HepG2 (cell line): ENCODE results near the gene PDZD4. TPM values are rescaled to one million over a fixed set of nuclear protein-coding genes. Genes with fewer than 3 reads are reported as not detected.

Experiments
- FOXK2 ChIP-seq: fragments of 450-650 bp; IDR thresholded peaks from 2 replicates; pipeline ENCODE4 v1.6.1; 2016
- FOXP1 ChIP-seq, 2 experiments: fragments of 450-650 bp in 1 of 2; IDR thresholded peaks; 2 replicates each; pipeline ENCODE4 v1.6.1; 2017 to 2018; ENCODE audit warnings: antibody characterized with exemption in 1 of 2
- GTF2F1 ChIP-seq: fragments of 150-350 bp; IDR thresholded peaks from 2 replicates; pipeline ENCODE4 v1.6.1; 2014; ENCODE audit warnings: low read length
- HNRNPL ChIP-seq: fragments of 200-400 bp; formaldehyde crosslinking; IDR thresholded peaks from 2 replicates; pipeline ENCODE4 v1.6.1; 2017; ENCODE audit warnings: mild to moderate bottlenecking, low read depth, low read length
- KDM6A ChIP-seq: IDR thresholded peaks from 2 replicates; pipeline ENCODE4 v1.6.1; 2016; ENCODE audit warnings: low read depth
- NCOA5 ChIP-seq: sonication (generic); formaldehyde crosslinking; IDR thresholded peaks from 2 replicates; pipeline ENCODE4 v1.4.0; 2020; ENCODE audit warnings: missing genetic modification reagents
- SETDB1 ChIP-seq: sonication (generic); formaldehyde crosslinking; IDR thresholded peaks from 2 replicates; pipeline ENCODE4 v1.5.1; 2020; ENCODE audit warnings: missing genetic modification reagents, mild to moderate bottlenecking, borderline replicate concordance
- ZBTB39 ChIP-seq: sonication (generic); formaldehyde crosslinking; IDR thresholded peaks from 2 replicates; pipeline ENCODE4 v1.5.0; 2020; ENCODE audit warnings: missing genetic modification reagents
- ZFP1 ChIP-seq: IDR thresholded peaks from 2 replicates; pipeline ENCODE4 v1.6.1; 2016
- ZNF75D ChIP-seq: sonication (generic); formaldehyde crosslinking; IDR thresholded peaks from 2 replicates; pipeline ENCODE4 v1.8.1; 2023; ENCODE audit warnings: missing genetic modification reagents, mild to moderate bottlenecking, borderline replicate concordance
- ZSCAN21 ChIP-seq: sonication (generic); formaldehyde crosslinking; IDR thresholded peaks from 2 replicates; pipeline ENCODE4 v1.8.0; 2022; ENCODE audit warnings: mild to moderate bottlenecking, missing genetic modification reagents, moderate library complexity, borderline replicate concordance
- polyA plus RNA-seq, 8 experiments: library from polyadenylated mRNA; depleted of rRNA in 3 of 8; stranded (reverse) in 7 of 8; unstranded in 1 of 8; fragments of >200 nt; fragmentation: Illumina TruSeq in 4 of 8; extraction: Trizol in 4 of 8; gene quantifications; 2 replicates each; pipeline versions ENCODE4 v1.2.1 to v1.2.3, GENCODE V29; 2011 to 2016; ENCODE audit warnings: low read depth in 4 of 8, missing spikeins in 1 of 8, mixed read lengths in 1 of 8; ENCODE audit not compliant: insufficient read depth in 1 of 8
- total RNA-seq, 5 experiments: library from RNA; depleted of rRNA; stranded (reverse); fragments of >200 nt; fragmentation: Illumina TruSeq; extraction: Trizol; gene quantifications; 2 replicates each; pipeline ENCODE4 v1.2.3, GENCODE V29; 2016; ENCODE audit warnings: low read depth in 1 of 5
- TF ChIP-seq, protein P1 (sequence below): sonication (generic); formaldehyde crosslinking; conservative IDR thresholded peaks from 2 replicates; pipeline ENCODE4 v1.5.0; 2020; ENCODE audit warnings: missing genetic modification reagents
- TF ChIP-seq, protein P2 (sequence below): sonication (generic); formaldehyde crosslinking; IDR thresholded peaks from 2 replicates; pipeline ENCODE4 v1.5.0; 2020; ENCODE audit warnings: missing genetic modification reagents
- TF ChIP-seq, protein P3 (sequence below): sonication (generic); formaldehyde crosslinking; IDR thresholded peaks from 2 replicates; pipeline ENCODE4 v1.4.0; 2020; ENCODE audit warnings: missing genetic modification reagents
- TF ChIP-seq, protein P4 (sequence below): conservative IDR thresholded peaks from 2 replicates; pipeline ENCODE4 v1.6.1; 2018; ENCODE audit warnings: missing genetic modification reagents
- TF ChIP-seq, protein P5 (sequence below): IDR thresholded peaks from 2 replicates; pipeline ENCODE4 v1.6.1; 2016; ENCODE audit warnings: mild to moderate bottlenecking

PDZD4 gene
- total and polyA plus RNA-seq, 2 of the 13 experiments (the other 11 are each of a cell fraction or from before 2014, with no cell fraction given): not detected

DNA sequence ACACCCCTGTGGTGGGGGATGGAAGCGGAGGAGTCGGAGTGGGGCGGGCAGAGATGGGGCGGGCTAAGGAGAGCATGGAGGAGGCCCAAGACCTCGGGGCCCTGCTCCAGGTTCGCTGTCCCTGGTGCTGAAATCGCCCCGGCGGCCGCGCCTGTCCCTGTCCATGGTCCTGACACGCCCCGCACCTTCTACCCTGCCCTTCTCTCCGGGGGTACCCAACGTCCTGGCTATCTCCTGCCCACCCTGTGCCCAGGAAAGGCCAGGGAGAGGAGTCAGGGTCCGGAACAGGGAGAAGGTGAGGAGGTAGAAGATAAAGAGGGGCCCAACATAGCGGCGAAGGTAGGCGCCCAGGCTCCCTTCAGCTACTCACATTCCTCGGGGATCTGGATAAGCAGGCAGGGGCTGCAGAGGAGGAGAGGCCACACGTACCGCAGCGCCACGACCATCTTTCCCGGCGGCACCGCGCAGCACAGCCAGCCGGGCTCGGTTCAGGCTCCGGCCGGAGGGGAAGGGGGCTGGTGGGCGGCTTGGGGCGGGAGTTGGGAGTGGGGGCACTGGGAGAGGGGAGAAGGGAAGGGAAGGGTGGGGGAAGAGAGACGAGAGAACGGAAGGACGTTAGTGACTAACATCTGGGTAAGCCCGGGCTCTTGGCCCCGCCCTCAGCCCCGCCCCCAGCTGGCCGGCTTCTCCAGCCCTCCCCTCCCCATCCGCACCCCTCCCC lies 45.2 kb upstream of the PDZD4 start (continued):
- TF ChIP-seq SETDB1 (no peak), ZSCAN21 (CRISPR knock-in tag) (peak; percentile 100), GTF2F1 (no peak), ZNF75D (CRISPR knock-in tag) (peak; percentile 99), KDM6A (CRISPR knock-in tag) (peak; percentile 60; the same call in 1 of the 2 replicates), ZBTB39 (CRISPR knock-in tag) (peak; percentile 98), HNRNPL (no peak), NCOA5 (CRISPR knock-in tag) (peak; percentile 95; the same call in 1 of the 2 replicates), FOXP1 (IDR thresholded peaks at IDR 0.05) (no peak), FOXP1 (CRISPR knock-in tag; IDR thresholded peaks at IDR 0.05) (peak; percentile 82), FOXK2 (no peak), ZFP1 (CRISPR knock-in tag) (peak; percentile 99)
- TF ChIP-seq, protein P1, sequence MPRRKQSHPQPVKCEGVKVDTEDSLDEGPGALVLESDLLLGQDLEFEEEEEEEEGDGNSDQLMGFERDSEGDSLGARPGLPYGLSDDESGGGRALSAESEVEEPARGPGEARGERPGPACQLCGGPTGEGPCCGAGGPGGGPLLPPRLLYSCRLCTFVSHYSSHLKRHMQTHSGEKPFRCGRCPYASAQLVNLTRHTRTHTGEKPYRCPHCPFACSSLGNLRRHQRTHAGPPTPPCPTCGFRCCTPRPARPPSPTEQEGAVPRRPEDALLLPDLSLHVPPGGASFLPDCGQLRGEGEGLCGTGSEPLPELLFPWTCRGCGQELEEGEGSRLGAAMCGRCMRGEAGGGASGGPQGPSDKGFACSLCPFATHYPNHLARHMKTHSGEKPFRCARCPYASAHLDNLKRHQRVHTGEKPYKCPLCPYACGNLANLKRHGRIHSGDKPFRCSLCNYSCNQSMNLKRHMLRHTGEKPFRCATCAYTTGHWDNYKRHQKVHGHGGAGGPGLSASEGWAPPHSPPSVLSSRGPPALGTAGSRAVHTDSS (CRISPR knock-in tag): no peak
- TF ChIP-seq, protein P2, sequence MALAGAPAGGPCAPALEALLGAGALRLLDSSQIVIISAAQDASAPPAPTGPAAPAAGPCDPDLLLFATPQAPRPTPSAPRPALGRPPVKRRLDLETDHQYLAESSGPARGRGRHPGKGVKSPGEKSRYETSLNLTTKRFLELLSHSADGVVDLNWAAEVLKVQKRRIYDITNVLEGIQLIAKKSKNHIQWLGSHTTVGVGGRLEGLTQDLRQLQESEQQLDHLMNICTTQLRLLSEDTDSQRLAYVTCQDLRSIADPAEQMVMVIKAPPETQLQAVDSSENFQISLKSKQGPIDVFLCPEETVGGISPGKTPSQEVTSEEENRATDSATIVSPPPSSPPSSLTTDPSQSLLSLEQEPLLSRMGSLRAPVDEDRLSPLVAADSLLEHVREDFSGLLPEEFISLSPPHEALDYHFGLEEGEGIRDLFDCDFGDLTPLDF (CRISPR knock-in tag): peak; percentile 96
- TF ChIP-seq, protein P3, sequence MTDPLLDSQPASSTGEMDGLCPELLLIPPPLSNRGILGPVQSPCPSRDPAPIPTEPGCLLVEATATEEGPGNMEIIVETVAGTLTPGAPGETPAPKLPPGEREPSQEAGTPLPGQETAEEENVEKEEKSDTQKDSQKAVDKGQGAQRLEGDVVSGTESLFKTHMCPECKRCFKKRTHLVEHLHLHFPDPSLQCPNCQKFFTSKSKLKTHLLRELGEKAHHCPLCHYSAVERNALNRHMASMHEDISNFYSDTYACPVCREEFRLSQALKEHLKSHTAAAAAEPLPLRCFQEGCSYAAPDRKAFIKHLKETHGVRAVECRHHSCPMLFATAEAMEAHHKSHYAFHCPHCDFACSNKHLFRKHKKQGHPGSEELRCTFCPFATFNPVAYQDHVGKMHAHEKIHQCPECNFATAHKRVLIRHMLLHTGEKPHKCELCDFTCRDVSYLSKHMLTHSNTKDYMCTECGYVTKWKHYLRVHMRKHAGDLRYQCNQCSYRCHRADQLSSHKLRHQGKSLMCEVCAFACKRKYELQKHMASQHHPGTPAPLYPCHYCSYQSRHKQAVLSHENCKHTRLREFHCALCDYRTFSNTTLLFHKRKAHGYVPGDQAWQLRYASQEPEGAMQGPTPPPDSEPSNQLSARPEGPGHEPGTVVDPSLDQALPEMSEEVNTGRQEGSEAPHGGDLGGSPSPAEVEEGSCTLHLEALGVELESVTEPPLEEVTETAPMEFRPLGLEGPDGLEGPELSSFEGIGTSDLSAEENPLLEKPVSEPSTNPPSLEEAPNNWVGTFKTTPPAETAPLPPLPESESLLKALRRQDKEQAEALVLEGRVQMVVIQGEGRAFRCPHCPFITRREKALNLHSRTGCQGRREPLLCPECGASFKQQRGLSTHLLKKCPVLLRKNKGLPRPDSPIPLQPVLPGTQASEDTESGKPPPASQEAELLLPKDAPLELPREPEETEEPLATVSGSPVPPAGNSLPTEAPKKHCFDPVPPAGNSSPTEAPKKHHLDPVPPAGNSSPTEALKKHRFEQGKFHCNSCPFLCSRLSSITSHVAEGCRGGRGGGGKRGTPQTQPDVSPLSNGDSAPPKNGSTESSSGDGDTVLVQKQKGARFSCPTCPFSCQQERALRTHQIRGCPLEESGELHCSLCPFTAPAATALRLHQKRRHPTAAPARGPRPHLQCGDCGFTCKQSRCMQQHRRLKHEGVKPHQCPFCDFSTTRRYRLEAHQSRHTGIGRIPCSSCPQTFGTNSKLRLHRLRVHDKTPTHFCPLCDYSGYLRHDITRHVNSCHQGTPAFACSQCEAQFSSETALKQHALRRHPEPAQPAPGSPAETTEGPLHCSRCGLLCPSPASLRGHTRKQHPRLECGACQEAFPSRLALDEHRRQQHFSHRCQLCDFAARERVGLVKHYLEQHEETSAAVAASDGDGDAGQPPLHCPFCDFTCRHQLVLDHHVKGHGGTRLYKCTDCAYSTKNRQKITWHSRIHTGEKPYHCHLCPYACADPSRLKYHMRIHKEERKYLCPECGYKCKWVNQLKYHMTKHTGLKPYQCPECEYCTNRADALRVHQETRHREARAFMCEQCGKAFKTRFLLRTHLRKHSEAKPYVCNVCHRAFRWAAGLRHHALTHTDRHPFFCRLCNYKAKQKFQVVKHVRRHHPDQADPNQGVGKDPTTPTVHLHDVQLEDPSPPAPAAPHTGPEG (CRISPR knock-in tag): peak; percentile 98
- TF ChIP-seq, protein P4, sequence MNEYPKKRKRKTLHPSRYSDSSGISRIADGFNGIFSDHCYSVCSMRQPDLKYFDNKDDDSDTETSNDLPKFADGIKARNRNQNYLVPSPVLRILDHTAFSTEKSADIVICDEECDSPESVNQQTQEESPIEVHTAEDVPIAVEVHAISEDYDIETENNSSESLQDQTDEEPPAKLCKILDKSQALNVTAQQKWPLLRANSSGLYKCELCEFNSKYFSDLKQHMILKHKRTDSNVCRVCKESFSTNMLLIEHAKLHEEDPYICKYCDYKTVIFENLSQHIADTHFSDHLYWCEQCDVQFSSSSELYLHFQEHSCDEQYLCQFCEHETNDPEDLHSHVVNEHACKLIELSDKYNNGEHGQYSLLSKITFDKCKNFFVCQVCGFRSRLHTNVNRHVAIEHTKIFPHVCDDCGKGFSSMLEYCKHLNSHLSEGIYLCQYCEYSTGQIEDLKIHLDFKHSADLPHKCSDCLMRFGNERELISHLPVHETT (CRISPR knock-in tag): peak; percentile 98
- TF ChIP-seq, protein P5, sequence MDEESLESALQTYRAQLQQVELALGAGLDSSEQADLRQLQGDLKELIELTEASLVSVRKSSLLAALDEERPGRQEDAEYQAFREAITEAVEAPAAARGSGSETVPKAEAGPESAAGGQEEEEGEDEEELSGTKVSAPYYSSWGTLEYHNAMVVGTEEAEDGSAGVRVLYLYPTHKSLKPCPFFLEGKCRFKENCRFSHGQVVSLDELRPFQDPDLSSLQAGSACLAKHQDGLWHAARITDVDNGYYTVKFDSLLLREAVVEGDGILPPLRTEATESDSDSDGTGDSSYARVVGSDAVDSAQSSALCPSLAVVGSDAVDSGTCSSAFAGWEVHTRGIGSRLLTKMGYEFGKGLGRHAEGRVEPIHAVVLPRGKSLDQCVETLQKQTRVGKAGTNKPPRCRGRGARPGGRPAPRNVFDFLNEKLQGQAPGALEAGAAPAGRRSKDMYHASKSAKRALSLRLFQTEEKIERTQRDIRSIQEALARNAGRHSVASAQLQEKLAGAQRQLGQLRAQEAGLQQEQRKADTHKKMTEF: peak; percentile 97
